Motor neuron (in vitro differentiated cells): ENCODE measurements around the gene P4HA2. TPM values are rescaled to one million over a fixed set of nuclear protein-coding genes. Genes with fewer than 3 reads are reported as not detected.

Experiments used
- ATAC-seq, 8 experiments: fragments of 200-7000 bp; cut with Tn5 transposase; replicated peaks in 6 of 8; 2 replicates each; pipeline ENCODE4 v1.8.0; 2021; ENCODE audit warnings: mild to moderate bottlenecking in 8 of 8, moderate library complexity in 8 of 8
- H3K27ac ChIP-seq, 2 donors: fragments of 250-450 bp; sonication (Bioruptor Pico); 2 replicates each; pipeline ENCODE4 v1.9.0; 2021; ENCODE audit warnings: antibody characterized with exemption in 2 of 2, mild to moderate bottlenecking in 2 of 2, moderate library complexity in 1 of 2
- H3K4me1 ChIP-seq, 2 donors: fragments of 250-450 bp; sonication (Bioruptor Pico); replicated peaks in 1 of 2; 2 replicates each; pipeline ENCODE4 v1.6.1; 2021; ENCODE audit warnings: antibody characterized with exemption in 2 of 2, mild to moderate bottlenecking in 2 of 2, moderate library complexity in 1 of 2
- H3K4me3 ChIP-seq, 5 donors: fragments of 250-450 bp; sonication (Bioruptor Pico); 2 replicates each; pipeline ENCODE4 v1.9.0; 2021; ENCODE audit warnings: antibody characterized with exemption in 5 of 5, mild to moderate bottlenecking in 5 of 5, moderate library complexity in 4 of 5
- WGBS, 10 experiments: fragments of 450-650 bp; shearing (Covaris generic); methylation state at CpG; one replicate each; pipeline ENCODE4 v1.0.0; 2022; 5-methylcytosine and 5-hydroxymethylcytosine counted together
- in situ Hi-C, 9 experiments: fragments of 400-800 bp; cut with MboI; loops; one replicate each; pipeline ENCODE4 v1.15.0; 2021; ENCODE audit warnings: low sequenced_read_pairs in 9 of 9, low pct_unique_long_range_greater_than_20kb in 2 of 9; ENCODE audit not compliant: unreplicated experiment in 9 of 9
- total RNA-seq, 8 experiments: library from RNA; unstranded; fragments of 300-600 nt; gene quantifications; 2 replicates each; pipeline versions ENCODE4 v1.2.3 to v1.2.4, GENCODE V29; 2022

P4HA2 gene
- total RNA-seq, 8 experiments from 2014 or later = 4.6 to 85.2 (median 34.2) TPM

- in situ Hi-C loops = no loop called here
- WGBS, 10 experiments = 100% methylated on average over 1 of the region's 4 CpGs; no CpG with 5 or more reads in 9 of the 10 experiments
- Histone ChIP-seq H3K4me1 (peaks cover 4 to 5% of the 10 kb centered on the region in 2 donors), H3K27ac (no peak overlapping the region), H3K4me3 (no peak overlapping the region)
- ATAC-seq = peak in 1 of 8 experiments; percentile 43
Observed at GRCh38 chr5:132253008-132253441, 25.4 kb upstream of the P4HA2 start.

- Histone ChIP-seq H3K4me1 (no peaks in the 10 kb centered on the region), H3K4me3 (no peak overlapping the region), H3K27ac (no peak overlapping the region)
- WGBS, 10 experiments = 42 to 94% (median 79%) methylated on average over 1 to 8 of the region's 10 CpGs; no CpG with 5 or more reads in 2 of the 10 experiments
- in situ Hi-C loops = no loop called here
- ATAC-seq = no peak
Observed at GRCh38 chr5:132251220-132251725, 23.6 kb upstream of the P4HA2 start.

- in situ Hi-C loops = no loop called here
- 57 to 100% (median 88%) methylated on average over 1 to 2 of the region's 2 CpGs; no CpG with 5 or more reads in 3 of the 10 experiments for WGBS, 10 experiments
- ATAC-seq = no peak
- Histone ChIP-seq H3K4me1 (no peaks in the 10 kb centered on the region), H3K4me3 (no peak overlapping the region), H3K27ac (no peak overlapping the region)
Observed at GRCh38 chr5:132250547-132250946, 22.9 kb upstream of the P4HA2 start.

GRCh38 chr5:132246806-132247205 is 19.2 kb upstream of the P4HA2 start:
- ATAC-seq = no peak
- Histone ChIP-seq H3K4me3 (no peak overlapping the region), H3K4me1 (no peaks in the 10 kb centered on the region), H3K27ac (no peak overlapping the region)
- in situ Hi-C loops = no loop called here

- no peak for ATAC-seq
- Histone ChIP-seq H3K4me3 (no peak overlapping the region), H3K27ac (no peak overlapping the region), H3K4me1 (no peaks in the 10 kb centered on the region)
- in situ Hi-C loops = no loop called here
- 0 to 62% (median 39%) methylated on average over 1 of the region's 1 CpG; no CpG with 5 or more reads in 2 of the 10 experiments for WGBS, 10 experiments
Observed at GRCh38 chr5:132245593-132245992, 17.9 kb upstream of the P4HA2 start.

GRCh38 chr5:132243366-132243977 is 15.8 kb upstream of the P4HA2 start:
- no peaks in the 10 kb centered on the region for H3K4me1 ChIP-seq
- no peak overlapping the region for H3K27ac ChIP-seq
- no peak overlapping the region for H3K4me3 ChIP-seq
- ATAC-seq = no peak
- WGBS, 10 experiments = 60 to 100% (median 85%) methylated on average over 1 to 3 of the region's 3 CpGs; no CpG with 5 or more reads in 6 of the 10 experiments
- in situ Hi-C loops = no loop called here

GRCh38 chr5:132239776-132240175 is 12.1 kb upstream of the P4HA2 start:
- in situ Hi-C loops = no loop called here
- no peak for ATAC-seq
- Histone ChIP-seq H3K27ac (no peak overlapping the region), H3K4me3 (no peak overlapping the region), H3K4me1 (no peaks in the 10 kb centered on the region)

GRCh38 chr5:132238901-132239500 is 11.3 kb upstream of the P4HA2 start:
- in situ Hi-C loops = no loop called here
- H3K27ac ChIP-seq = no peak overlapping the region
- WGBS, 10 experiments = 22 to 60% methylated on average over 1 of the region's 1 CpG; no CpG with 5 or more reads in 8 of the 10 experiments
- H3K4me3 ChIP-seq = no peak overlapping the region
- no peaks in the 10 kb centered on the region for H3K4me1 ChIP-seq
- ATAC-seq = no peak

- ATAC-seq = peak; percentile 67 to 90 (median 76)
- no peak overlapping the region for H3K27ac ChIP-seq
- in situ Hi-C loops = no loop called here
- H3K4me1 ChIP-seq = no peaks in the 10 kb centered on the region
- 0 to 14% methylated on average over 1 of the region's 1 CpG; no CpG with 5 or more reads in 8 of the 10 experiments for WGBS, 10 experiments
- H3K4me3 ChIP-seq = no peak overlapping the region
Observed at GRCh38 chr5:132238169-132238744, 10.6 kb upstream of the P4HA2 start.

GRCh38 chr5:132237670-132238069 is 10.0 kb upstream of the P4HA2 start:
- Histone ChIP-seq H3K4me3 (no peak overlapping the region), H3K27ac (no peak overlapping the region), H3K4me1 (no peaks in the 10 kb centered on the region)
- in situ Hi-C loops = no loop called here
- ATAC-seq = no peak
- WGBS, 10 experiments = 83 to 100% (median 89%) methylated on average over 1 to 4 of the region's 4 CpGs; no CpG with 5 or more reads in 4 of the 10 experiments

GRCh38 chr5:132237141-132237540 is 9.5 kb upstream of the P4HA2 start:
- Histone ChIP-seq H3K4me3 (no peak overlapping the region), H3K27ac (no peak overlapping the region), H3K4me1 (no peaks in the 10 kb centered on the region)
- in situ Hi-C loops = no loop called here
- peak in 1 of 8 experiments; percentile 45 for ATAC-seq
- 33 to 57% methylated on average over 1 of the region's 1 CpG; no CpG with 5 or more reads in 8 of the 10 experiments for WGBS, 10 experiments

- ATAC-seq = no peak
- 42 to 100% (median 79%) methylated on average over 1 to 3 of the region's 3 CpGs; no CpG with 5 or more reads in 2 of the 10 experiments for WGBS, 10 experiments
- Histone ChIP-seq H3K27ac (no peak overlapping the region), H3K4me3 (no peak overlapping the region), H3K4me1 (no peaks in the 10 kb centered on the region)
- in situ Hi-C loops = no loop called here
Observed at GRCh38 chr5:132235340-132235739, 7.7 kb upstream of the P4HA2 start.

- no peak overlapping the region for H3K27ac ChIP-seq
- in situ Hi-C loops = no loop called here
- no peaks in the 10 kb centered on the region for H3K4me1 ChIP-seq
- no peak overlapping the region for H3K4me3 ChIP-seq
- 33 to 100% methylated on average over 1 of the region's 2 CpGs; no CpG with 5 or more reads in 8 of the 10 experiments for WGBS, 10 experiments
- no peak for ATAC-seq
Observed at GRCh38 chr5:132234684-132235062, 7.0 kb upstream of the P4HA2 start.
